Ishikawa (cell line): ENCODE measurements around the gene MAN2C1.

Experiments
- CEBPB ChIP-seq: IDR thresholded peaks from 2 replicates; pipeline ENCODE4 v1.6.1; 2012
- EGR1 ChIP-seq: IDR thresholded peaks from 2 replicates; pipeline ENCODE4 v1.6.1; 2012
- RAD21 ChIP-seq: IDR thresholded peaks from 2 replicates; pipeline ENCODE4 v1.6.1; 2012; ENCODE audit warnings: low read depth
- TAF1 ChIP-seq: IDR thresholded peaks from 2 replicates; pipeline ENCODE4 v1.6.1; 2012; ENCODE audit warnings: low read depth, mild to moderate bottlenecking
- TCF12 ChIP-seq: IDR thresholded peaks from 2 replicates; pipeline ENCODE4 v1.6.1; 2012; ENCODE audit warnings: low read depth
- TEAD4 ChIP-seq: IDR thresholded peaks from 2 replicates; pipeline ENCODE4 v1.6.1; 2012
- ZBTB7A ChIP-seq: IDR thresholded peaks from 2 replicates; pipeline ENCODE4 v1.6.1; 2012; ENCODE audit warnings: low read depth
- TF ChIP-seq, protein P1 (sequence below): IDR thresholded peaks from 2 replicates; pipeline ENCODE4 v1.6.1; 2012
- TF ChIP-seq, protein P2 (sequence below): IDR thresholded peaks from 2 replicates; pipeline ENCODE4 v1.6.1; 2012
- TF ChIP-seq, protein P3 (sequence below): IDR thresholded peaks from 2 replicates; pipeline ENCODE4 v1.6.1; 2012; ENCODE audit warnings: low read depth, mild to moderate bottlenecking

DNA sequence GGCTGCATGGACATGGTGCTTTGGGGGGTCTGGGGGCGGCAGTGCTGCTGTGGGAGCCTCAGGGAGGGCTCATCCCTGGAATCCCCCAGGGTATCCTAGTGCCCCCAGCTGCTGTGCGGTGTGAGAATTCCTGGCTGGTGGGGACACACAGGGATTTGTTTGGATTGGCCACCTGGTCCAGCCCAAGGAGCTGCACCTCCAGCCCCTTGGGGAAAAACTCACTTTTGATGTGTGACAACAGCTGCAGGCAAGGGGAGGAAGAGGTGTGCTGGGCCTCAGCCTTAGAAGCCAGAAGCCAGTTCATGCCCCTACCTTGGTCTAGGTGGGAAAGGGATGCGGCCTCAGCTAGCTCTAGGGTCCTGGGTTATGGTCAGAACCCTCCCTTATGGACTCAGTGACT, 40.9 kb downstream of the MAN2C1 start:
- TF ChIP-seq TCF12: no peak
- TF ChIP-seq TAF1: no peak
- TF ChIP-seq RAD21: no peak
- TF ChIP-seq, protein P1, sequence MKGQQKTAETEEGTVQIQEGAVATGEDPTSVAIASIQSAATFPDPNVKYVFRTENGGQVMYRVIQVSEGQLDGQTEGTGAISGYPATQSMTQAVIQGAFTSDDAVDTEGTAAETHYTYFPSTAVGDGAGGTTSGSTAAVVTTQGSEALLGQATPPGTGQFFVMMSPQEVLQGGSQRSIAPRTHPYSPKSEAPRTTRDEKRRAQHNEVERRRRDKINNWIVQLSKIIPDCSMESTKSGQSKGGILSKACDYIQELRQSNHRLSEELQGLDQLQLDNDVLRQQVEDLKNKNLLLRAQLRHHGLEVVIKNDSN: no peak
- no peak for TF ChIP-seq TEAD4
- no peak for TF ChIP-seq EGR1
- TF ChIP-seq, protein P2, sequence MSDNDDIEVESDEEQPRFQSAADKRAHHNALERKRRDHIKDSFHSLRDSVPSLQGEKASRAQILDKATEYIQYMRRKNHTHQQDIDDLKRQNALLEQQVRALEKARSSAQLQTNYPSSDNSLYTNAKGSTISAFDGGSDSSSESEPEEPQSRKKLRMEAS: no peak
- TF ChIP-seq, protein P3, sequence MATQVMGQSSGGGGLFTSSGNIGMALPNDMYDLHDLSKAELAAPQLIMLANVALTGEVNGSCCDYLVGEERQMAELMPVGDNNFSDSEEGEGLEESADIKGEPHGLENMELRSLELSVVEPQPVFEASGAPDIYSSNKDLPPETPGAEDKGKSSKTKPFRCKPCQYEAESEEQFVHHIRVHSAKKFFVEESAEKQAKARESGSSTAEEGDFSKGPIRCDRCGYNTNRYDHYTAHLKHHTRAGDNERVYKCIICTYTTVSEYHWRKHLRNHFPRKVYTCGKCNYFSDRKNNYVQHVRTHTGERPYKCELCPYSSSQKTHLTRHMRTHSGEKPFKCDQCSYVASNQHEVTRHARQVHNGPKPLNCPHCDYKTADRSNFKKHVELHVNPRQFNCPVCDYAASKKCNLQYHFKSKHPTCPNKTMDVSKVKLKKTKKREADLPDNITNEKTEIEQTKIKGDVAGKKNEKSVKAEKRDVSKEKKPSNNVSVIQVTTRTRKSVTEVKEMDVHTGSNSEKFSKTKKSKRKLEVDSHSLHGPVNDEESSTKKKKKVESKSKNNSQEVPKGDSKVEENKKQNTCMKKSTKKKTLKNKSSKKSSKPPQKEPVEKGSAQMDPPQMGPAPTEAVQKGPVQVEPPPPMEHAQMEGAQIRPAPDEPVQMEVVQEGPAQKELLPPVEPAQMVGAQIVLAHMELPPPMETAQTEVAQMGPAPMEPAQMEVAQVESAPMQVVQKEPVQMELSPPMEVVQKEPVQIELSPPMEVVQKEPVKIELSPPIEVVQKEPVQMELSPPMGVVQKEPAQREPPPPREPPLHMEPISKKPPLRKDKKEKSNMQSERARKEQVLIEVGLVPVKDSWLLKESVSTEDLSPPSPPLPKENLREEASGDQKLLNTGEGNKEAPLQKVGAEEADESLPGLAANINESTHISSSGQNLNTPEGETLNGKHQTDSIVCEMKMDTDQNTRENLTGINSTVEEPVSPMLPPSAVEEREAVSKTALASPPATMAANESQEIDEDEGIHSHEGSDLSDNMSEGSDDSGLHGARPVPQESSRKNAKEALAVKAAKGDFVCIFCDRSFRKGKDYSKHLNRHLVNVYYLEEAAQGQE: no peak
- no peak for TF ChIP-seq ZBTB7A
- no peak for TF ChIP-seq CEBPB
